Cardiac muscle cell (in vitro differentiated cells and primary cell): ENCODE data around the gene RETSAT. TPM values are rescaled to one million over a fixed set of nuclear protein-coding genes. Genes with fewer than 3 reads are reported as not detected.
"Not testable (repeated sequence)": the region's sequence is repeated elsewhere in the genome, so short reads cannot be mapped to it uniquely, and the experiment has no call there.

Experiments
- DNase-seq, 2 donors: peaks; one replicate each; pipeline versions ENCODE4 v3.0.0 to v3.0.0-alpha.2; 2010 to 2017; ENCODE audit warnings: low read depth in 1 of 2, low spot score in 1 of 2
- H3K27ac ChIP-seq: fragments of 200-600 bp; sonication (generic); 2 replicates; pipeline ENCODE4 v1.5.1; 2016
- H3K27me3 ChIP-seq: fragments of 200-600 bp; sonication (generic); 2 replicates; pipeline ENCODE4 v1.6.0; 2016; ENCODE audit warnings: control low read depth
- H3K36me3 ChIP-seq: fragments of 200-600 bp; sonication (generic); 2 replicates; pipeline ENCODE4 v1.5.1; 2016; ENCODE audit warnings: control low read depth
- H3K4me1 ChIP-seq: fragments of 200-600 bp; sonication (generic); 2 replicates; pipeline ENCODE4 v1.8.1; 2017; ENCODE audit warnings: low read depth, mild to moderate bottlenecking, mixed run types
- H3K4me3 ChIP-seq: fragments of 200-600 bp; sonication (generic); 2 replicates; pipeline ENCODE4 v1.5.1; 2016; ENCODE audit warnings: mild to moderate bottlenecking
- H3K9me3 ChIP-seq: fragments of 200-600 bp; sonication (generic); 2 replicates; pipeline ENCODE4 v1.5.1; 2017; ENCODE audit warnings: low read depth, mild to moderate bottlenecking, control low read depth
- polyA plus RNA-seq: library from polyadenylated mRNA; unstranded; fragments of >200 nt; fragmentation: Nextera tagmentation; extraction: Ambion mirVana; gene quantifications from 2 replicates; pipeline ENCODE4 v1.2.1, GENCODE V29; 2016
- total RNA-seq: library from RNA; depleted of rRNA; stranded (reverse); fragments of >200 nt; gene quantifications from 2 replicates; pipeline ENCODE4 v1.2.3, GENCODE V29; 2016
- TF ChIP-seq, protein P1 (sequence below): IDR thresholded peaks from 2 replicates; pipeline ENCODE4 v1.5.1; 2012; ENCODE audit warnings: low read depth, mild to moderate bottlenecking, low read length

The RETSAT gene
- total and polyA plus RNA-seq, 2 experiments from 2014 or later = 5.7 to 17.6 TPM

DNA sequence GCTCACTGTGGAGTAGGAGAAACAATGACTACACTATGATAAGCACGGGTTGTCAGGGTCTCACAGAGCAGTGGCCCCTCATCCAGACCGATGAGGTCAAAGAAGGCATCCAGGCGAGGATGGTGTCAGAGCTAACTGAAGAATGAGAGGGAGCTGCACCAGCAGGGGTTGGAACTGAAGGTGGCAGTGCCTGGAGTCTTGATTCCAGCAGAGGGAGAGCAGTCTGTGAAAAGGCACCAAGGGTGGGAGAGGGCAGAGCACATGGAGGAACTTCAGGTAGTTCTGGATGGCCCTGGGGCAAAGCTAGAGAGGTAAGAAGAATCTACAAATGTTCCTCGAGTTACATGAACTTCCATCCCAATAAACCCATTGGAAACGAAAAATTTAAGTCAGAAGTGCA is 12.9 kb upstream of the RETSAT start:
- Histone ChIP-seq H3K9me3 (no peaks in the 10 kb centered on the region), H3K27ac (no peak overlapping the region), H3K27me3 (no peaks in the 10 kb centered on the region), H3K4me1 (no peaks in the 10 kb centered on the region), H3K4me3 (no peak overlapping the region), H3K36me3 (no peaks in the 10 kb centered on the region)
- DNase-seq = no peak
- TF ChIP-seq, protein P1, sequence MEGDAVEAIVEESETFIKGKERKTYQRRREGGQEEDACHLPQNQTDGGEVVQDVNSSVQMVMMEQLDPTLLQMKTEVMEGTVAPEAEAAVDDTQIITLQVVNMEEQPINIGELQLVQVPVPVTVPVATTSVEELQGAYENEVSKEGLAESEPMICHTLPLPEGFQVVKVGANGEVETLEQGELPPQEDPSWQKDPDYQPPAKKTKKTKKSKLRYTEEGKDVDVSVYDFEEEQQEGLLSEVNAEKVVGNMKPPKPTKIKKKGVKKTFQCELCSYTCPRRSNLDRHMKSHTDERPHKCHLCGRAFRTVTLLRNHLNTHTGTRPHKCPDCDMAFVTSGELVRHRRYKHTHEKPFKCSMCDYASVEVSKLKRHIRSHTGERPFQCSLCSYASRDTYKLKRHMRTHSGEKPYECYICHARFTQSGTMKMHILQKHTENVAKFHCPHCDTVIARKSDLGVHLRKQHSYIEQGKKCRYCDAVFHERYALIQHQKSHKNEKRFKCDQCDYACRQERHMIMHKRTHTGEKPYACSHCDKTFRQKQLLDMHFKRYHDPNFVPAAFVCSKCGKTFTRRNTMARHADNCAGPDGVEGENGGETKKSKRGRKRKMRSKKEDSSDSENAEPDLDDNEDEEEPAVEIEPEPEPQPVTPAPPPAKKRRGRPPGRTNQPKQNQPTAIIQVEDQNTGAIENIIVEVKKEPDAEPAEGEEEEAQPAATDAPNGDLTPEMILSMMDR = no peak

DNA sequence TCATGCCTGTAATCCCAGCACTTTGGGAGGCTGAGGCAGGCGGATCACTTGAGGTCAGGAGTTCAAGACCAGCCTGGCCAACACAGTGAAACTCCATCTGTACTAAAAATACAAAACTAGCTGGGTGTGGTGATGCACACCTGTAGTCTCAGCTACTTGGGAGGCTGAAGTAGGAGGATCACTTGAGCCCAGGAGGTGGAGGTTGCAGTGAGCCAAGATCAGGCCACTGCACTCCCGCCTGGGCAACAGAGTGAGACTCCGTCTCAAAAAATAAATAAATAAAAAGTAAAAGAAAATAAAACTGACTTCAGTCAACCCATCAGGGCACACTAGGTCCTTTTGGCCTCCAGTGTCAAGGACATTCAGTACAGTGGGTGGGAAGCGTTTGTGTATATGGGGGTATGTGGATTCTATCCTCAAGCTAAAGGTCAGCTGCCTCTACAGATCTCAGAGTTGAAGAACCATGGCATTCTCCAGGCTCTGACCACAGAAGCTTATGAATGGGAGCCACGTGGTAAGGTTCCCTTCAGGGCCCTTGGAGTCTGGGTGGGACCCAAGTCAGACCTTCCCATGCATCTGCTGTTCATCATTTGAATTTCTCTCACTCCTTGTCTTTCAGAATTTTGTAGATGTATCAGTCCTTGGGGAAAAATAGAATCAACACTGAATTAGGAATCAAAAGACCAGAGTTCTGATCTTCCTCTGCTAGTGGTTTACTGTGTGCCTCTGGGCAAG is 8.5 kb upstream of the RETSAT start:
- DNase-seq, H3K4me3 ChIP-seq, H3K36me3 ChIP-seq: not testable (repeated sequence)

DNA sequence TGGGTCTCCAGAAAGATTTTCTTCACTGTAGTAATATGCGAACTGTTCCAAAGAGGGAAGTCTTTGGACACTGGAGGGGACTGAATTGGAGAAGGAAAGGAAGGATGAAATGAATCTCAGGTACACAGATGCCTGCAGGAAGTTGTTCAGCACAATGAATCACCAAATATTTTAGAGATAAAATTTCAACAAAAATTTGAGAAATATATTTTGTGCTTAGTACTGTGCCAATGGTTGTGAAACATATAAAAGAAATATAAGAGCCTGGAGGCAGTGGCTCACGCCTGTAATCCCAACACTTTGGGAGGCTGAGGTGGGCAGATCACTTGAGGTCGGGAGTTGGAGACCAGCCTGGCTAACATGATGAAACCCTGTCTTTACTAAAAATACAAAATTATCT is 3.4 kb upstream of the RETSAT start:
- Histone ChIP-seq H3K4me3 (no peak overlapping the region), H3K27me3 (no peaks in the 10 kb centered on the region), H3K27ac (no peak overlapping the region), H3K4me1 (no peaks in the 10 kb centered on the region), H3K36me3 (peaks cover 4% of the 10 kb centered on the region), H3K9me3 (no peaks in the 10 kb centered on the region)
- peak in 1 of 2 donors; percentile 5 for DNase-seq
- TF ChIP-seq, protein P1 = no peak

More for the DNA sequence above, 8.5 kb upstream of the RETSAT start:
- H3K27me3 ChIP-seq, H3K9me3 ChIP-seq, H3K27ac ChIP-seq, H3K4me1 ChIP-seq: not testable (repeated sequence)

DNA sequence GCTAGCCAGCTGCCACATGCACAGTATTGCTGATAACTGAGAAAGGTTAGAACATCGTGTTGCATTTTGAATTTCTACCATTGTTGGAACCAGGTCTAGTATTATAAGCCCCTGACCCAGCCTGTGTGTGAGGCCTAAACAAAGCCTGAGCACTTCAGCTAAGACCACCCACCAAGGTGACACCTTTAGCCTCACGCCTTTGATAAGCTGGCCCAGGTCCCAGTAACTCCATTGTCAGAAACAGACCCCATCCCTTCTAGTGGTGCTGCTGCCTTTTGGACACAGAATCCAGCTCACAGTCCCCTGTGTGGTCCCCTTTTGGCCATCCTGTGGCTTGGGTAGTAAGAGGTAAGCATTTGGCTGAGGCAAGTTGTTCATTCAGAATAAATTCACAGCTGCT is 1.9 kb upstream of the RETSAT start:
- Histone ChIP-seq H3K9me3 (no peaks in the 10 kb centered on the region), H3K27ac (no peak overlapping the region), H3K36me3 (peaks cover 4% of the 10 kb centered on the region), H3K4me1 (no peaks in the 10 kb centered on the region), H3K4me3 (no peak overlapping the region), H3K27me3 (no peaks in the 10 kb centered on the region)
- no peak for DNase-seq
- TF ChIP-seq, protein P1 = no peak

DNA sequence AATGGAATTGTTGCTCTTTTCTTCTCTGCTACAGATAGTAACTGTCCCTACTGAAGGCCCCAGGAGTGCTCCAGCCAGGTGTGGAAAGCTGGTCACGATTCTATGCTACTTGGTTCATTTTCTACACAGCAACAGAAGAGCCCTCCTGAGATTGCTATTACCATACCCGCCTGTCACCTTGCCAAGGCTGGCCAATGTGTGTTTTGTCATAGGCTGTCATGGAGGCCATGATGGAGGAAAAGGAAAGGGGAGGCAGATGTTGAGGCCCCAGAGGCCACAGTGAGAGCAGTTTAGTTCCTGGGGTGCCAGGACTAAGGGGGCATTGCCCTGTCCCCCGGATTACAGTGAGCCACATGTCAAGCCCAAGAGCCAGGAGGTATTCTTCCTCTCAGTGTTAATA is 1.2 kb upstream of the RETSAT start:
- H3K27me3 ChIP-seq = no peaks in the 10 kb centered on the region
- H3K9me3 ChIP-seq = no peaks in the 10 kb centered on the region
- H3K27ac ChIP-seq = no peak overlapping the region
- H3K4me3 ChIP-seq = peak overlapping the region; percentile 51
- TF ChIP-seq, protein P1 = no peak
- peaks cover 4% of the 10 kb centered on the region for H3K36me3 ChIP-seq
- no peaks in the 10 kb centered on the region for H3K4me1 ChIP-seq
- peak in 1 of 2 donors; percentile 5 for DNase-seq

DNA sequence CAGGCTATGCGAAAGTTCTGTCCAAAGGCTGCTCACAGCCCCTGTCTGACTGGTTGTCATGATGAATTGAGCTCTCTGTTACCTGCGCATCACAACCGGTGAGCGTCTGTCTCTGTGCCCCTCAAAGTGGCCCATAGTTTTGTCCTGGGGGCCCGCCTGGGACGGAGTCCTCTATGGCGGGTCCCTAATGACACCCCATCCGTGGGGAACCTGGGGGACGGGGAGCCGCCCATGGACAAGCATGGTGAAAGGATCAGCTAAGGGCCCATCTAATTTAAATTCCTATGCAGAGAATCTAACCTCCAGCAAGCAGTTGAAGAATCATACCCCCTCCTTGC is 714 bp upstream of the RETSAT start:
- Histone ChIP-seq H3K27ac (peak overlapping the region; percentile 61), H3K9me3 (no peaks in the 10 kb centered on the region), H3K4me1 (no peaks in the 10 kb centered on the region), H3K4me3 (peak overlapping the region; percentile 51), H3K36me3 (peaks cover 4% of the 10 kb centered on the region), H3K27me3 (no peaks in the 10 kb centered on the region)
- DNase-seq = peak in 1 of 2 donors; percentile 5
- TF ChIP-seq, protein P1 = no peak
